K562 (cell line): Measurements from ENCODE around the gene DENND2A. TPM values are rescaled to one million over a fixed set of nuclear protein-coding genes. Genes with fewer than 3 reads are reported as not detected.

Experiments
- BCL6 ChIP-seq: fragments of 250-450 bp; sonication (Bioruptor Pico); IDR thresholded peaks from 2 replicates; pipeline ENCODE4 v1.4.0; 2020
- CAMTA2 ChIP-seq: fragments of 250-450 bp; sonication (Bioruptor Pico); conservative IDR thresholded peaks from 2 replicates; pipeline ENCODE4 v1.5.1; 2022
- CEBPG ChIP-seq, 3 experiments: fragments of 200-800 bp in 1 of 3; sonication (Bioruptor generic) in 1 of 3; sonication (generic) in 1 of 3; formaldehyde crosslinking in 1 of 3; IDR thresholded peaks in 2 of 3; conservative IDR thresholded peaks in 1 of 3; 2 replicates each; pipeline versions ENCODE4 v1.6.1 to v1.8.0; 2016 to 2022; ENCODE audit warnings: missing compliant biosample characterization in 2 of 3, missing genetic modification characterization in 2 of 3, mild to moderate bottlenecking in 1 of 3, missing genetic modification reagents in 1 of 3
- CREM ChIP-seq: IDR thresholded peaks from 2 replicates; pipeline ENCODE4 v1.6.1; 2014; ENCODE audit warnings: antibody characterized with exemption, low read depth
- CTBP1 ChIP-seq: fragments of 450-650 bp; IDR thresholded peaks from 2 replicates; pipeline ENCODE4 v1.6.1; 2016; ENCODE audit warnings: borderline replicate concordance
- EHMT2 ChIP-seq: fragments of 450-650 bp; IDR thresholded peaks from 2 replicates; pipeline ENCODE4 v1.6.1; 2018; ENCODE audit warnings: antibody characterized with exemption
- FOXK2 ChIP-seq, 2 experiments: fragments of 450-650 bp; IDR thresholded peaks in 1 of 2; conservative IDR thresholded peaks in 1 of 2; 2 replicates each; pipeline ENCODE4 v1.6.1; 2016; ENCODE audit warnings: low read depth in 2 of 2, mild to moderate bottlenecking in 1 of 2
- KDM1A ChIP-seq, 2 experiments: fragments of 450-650 bp; IDR thresholded peaks; 2 replicates each; pipeline ENCODE4 v1.6.1; 2016; ENCODE audit warnings: mild to moderate bottlenecking in 2 of 2
- MAZ ChIP-seq, 2 experiments: fragments of 450-650 bp in 1 of 2; sonication (generic) in 1 of 2; formaldehyde crosslinking; IDR thresholded peaks in 1 of 2; conservative IDR thresholded peaks in 1 of 2; 2 replicates each; pipeline versions ENCODE4 v1.4.0 to v1.5.0; 2020; ENCODE audit warnings: mild to moderate bottlenecking in 1 of 2, missing genetic modification reagents in 1 of 2
- NR2F6 ChIP-seq: fragments of 450-650 bp; formaldehyde crosslinking; IDR thresholded peaks from 2 replicates; pipeline ENCODE4 v1.4.0; 2020; ENCODE audit warnings: mild to moderate bottlenecking
- POLR2AphosphoS2 ChIP-seq: IDR thresholded peaks from 2 replicates; pipeline ENCODE4 v1.6.1; 2012; ENCODE audit warnings: low read length, improper control_type of control experiment
- RCOR1 ChIP-seq, 2 experiments: IDR thresholded peaks; 2 replicates each; pipeline ENCODE4 v1.6.1; 2012; ENCODE audit warnings: low read depth in 2 of 2, low read length in 2 of 2, borderline replicate concordance in 1 of 2, improper control_type of control experiment in 1 of 2
- SMARCB1 ChIP-seq: IDR thresholded peaks from 2 replicates; pipeline ENCODE4 v1.6.1; 2011; ENCODE audit warnings: improper control_type of control experiment, low read depth; ENCODE audit not compliant: insufficient read length
- SMC3 ChIP-seq: conservative IDR thresholded peaks from 2 replicates; pipeline ENCODE4 v1.6.1; 2011; ENCODE audit warnings: low read depth, low read length, improper control_type of control experiment; ENCODE audit not compliant: insufficient read depth
- TSHZ1 ChIP-seq: fragments of 250-450 bp; sonication (Bioruptor Pico); IDR thresholded peaks from 2 replicates; pipeline ENCODE4 v1.4.0; 2020; ENCODE audit warnings: mild to moderate bottlenecking, moderate library complexity
- ZNF133 ChIP-seq: fragments of 250-450 bp; sonication (Bioruptor Pico); IDR thresholded peaks from 2 replicates; pipeline ENCODE4 v1.4.0; 2020; ENCODE audit warnings: mild to moderate bottlenecking
- ZNF436 ChIP-seq: fragments of 250-450, 450-650 bp; sonication (Bioruptor Pico); formaldehyde crosslinking; IDR thresholded peaks from 2 replicates; pipeline ENCODE4 v1.7.0; 2020; ENCODE audit warnings: mild to moderate bottlenecking
- ZZZ3 ChIP-seq: fragments of 450-650 bp; IDR thresholded peaks from 2 replicates; pipeline ENCODE4 v1.6.1; 2016; ENCODE audit warnings: antibody characterized with exemption, mild to moderate bottlenecking, moderate library complexity
- polyA plus RNA-seq, 8 experiments: library from polyadenylated mRNA; depleted of rRNA in 4 of 8; stranded (reverse) in 5 of 8; unstranded in 3 of 8; fragments of >200 nt; fragmentation: Nextera tagmentation in 2 of 8; fragmentation: Illumina TruSeq in 1 of 8; extraction: Ambion mirVana in 2 of 8; extraction: Trizol in 1 of 8; gene quantifications; 2 replicates each; pipeline versions ENCODE4 v1.2.1 to v1.2.3, GENCODE V29; 2011 to 2014; ENCODE audit warnings: inconsistent platforms in 1 of 8, missing spikeins in 1 of 8
- total RNA-seq, 7 experiments: library from RNA; depleted of rRNA in 6 of 7; stranded (reverse); fragments of >200 nt in 6 of 7; fragmentation: Illumina TruSeq in 2 of 7; extraction: Trizol in 2 of 7; gene quantifications; 2 replicates each; pipeline versions ENCODE4 v1.2.1 to v1.2.3, GENCODE V29; 2011 to 2021; ENCODE audit warnings: low replicate concordance in 1 of 7
- TF ChIP-seq, protein P1 (sequence below): fragments of 250-450 bp; sonication (Bioruptor Pico); IDR thresholded peaks from 2 replicates; pipeline ENCODE4 v1.5.0; 2022; ENCODE audit warnings: mild to moderate bottlenecking

Gene DENND2A
- total and polyA plus RNA-seq, 9 of the 15 experiments (the other 6 are each of a cell fraction or from before 2014, with no cell fraction given): not detected

GRCh38 chr7:140646931-140647647 is 6.5 kb upstream of the DENND2A start (continued):
- TF ChIP-seq FOXK2 (conservative IDR thresholded peaks at IDR 0.05 in 1 of 2, IDR thresholded peaks at IDR 0.05 in 1 of 2; ENCODE audit: low read depth in 2 of 2): peak in 1 of 2 experiments; percentile 67; a peak in 3 of 4 replicates
- 0 out of 4 replicates have a peak, but pooled peaks of 1 of the 2 experiments have one; percentile 23 for TF ChIP-seq MAZ (CRISPR knock-in tag; conservative IDR thresholded peaks at IDR 0.05 in 1 of 2, IDR thresholded peaks at IDR 0.05 in 1 of 2)
- no peak for TF ChIP-seq CAMTA2 (CRISPR knock-in tag)
- no peak for TF ChIP-seq CREM
- no peak for TF ChIP-seq NR2F6
- 0 out of 2 replicates have a peak, but pooled peaks have one; percentile 18 for TF ChIP-seq SMC3
- no peak for TF ChIP-seq EHMT2
- no peak for TF ChIP-seq ZNF436 (CRISPR knock-in tag)
- TF ChIP-seq BCL6 (CRISPR knock-in tag): no peak
- no peak for TF ChIP-seq POLR2AphosphoS2
- TF ChIP-seq RCOR1 (IDR thresholded peaks at IDR 0.05; ENCODE audit: borderline replicate concordance in 1 of 2, low read depth in 2 of 2, low read length in 2 of 2): 0 out of 4 replicates have a peak, but pooled peaks of 1 of the 2 experiments have one; percentile 17
- TF ChIP-seq TSHZ1: no peak
- TF ChIP-seq KDM1A (IDR thresholded peaks at IDR 0.05): peak; percentile 26 to 57; a peak in 2 of 4 replicates
- TF ChIP-seq ZZZ3: no peak
- no peak for TF ChIP-seq CEBPG (CRISPR knock-in tag; IDR thresholded peaks at IDR 0.05)
- no peak for TF ChIP-seq CEBPG (tag; conservative IDR thresholded peaks at IDR 0.05 in 1 of 2, IDR thresholded peaks at IDR 0.05 in 1 of 2)
- no peak for TF ChIP-seq SMARCB1
- no peak for TF ChIP-seq ZNF133
- TF ChIP-seq, protein P1, sequence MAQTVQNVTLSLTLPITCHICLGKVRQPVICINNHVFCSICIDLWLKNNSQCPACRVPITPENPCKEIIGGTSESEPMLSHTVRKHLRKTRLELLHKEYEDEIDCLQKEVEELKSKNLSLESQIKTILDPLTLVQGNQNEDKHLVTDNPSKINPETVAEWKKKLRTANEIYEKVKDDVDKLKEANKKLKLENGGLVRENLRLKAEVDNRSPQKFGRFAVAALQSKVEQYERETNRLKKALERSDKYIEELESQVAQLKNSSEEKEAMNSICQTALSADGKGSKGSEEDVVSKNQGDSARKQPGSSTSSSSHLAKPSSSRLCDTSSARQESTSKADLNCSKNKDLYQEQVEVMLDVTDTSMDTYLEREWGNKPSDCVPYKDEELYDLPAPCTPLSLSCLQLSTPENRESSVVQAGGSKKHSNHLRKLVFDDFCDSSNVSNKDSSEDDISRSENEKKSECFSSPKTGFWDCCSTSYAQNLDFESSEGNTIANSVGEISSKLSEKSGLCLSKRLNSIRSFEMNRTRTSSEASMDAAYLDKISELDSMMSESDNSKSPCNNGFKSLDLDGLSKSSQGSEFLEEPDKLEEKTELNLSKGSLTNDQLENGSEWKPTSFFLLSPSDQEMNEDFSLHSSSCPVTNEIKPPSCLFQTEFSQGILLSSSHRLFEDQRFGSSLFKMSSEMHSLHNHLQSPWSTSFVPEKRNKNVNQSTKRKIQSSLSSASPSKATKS (CRISPR knock-in tag): no peak
- TF ChIP-seq CTBP1: peak; percentile 28; the same call in 1 of the 2 replicates
